DOHH2 (cell line): ENCODE data around the gene PSMB5.

ENCODE experiments used
- H3F3A ChIP-seq: fragments of 200-600 bp; sonication (generic), shearing (Covaris generic); 2 replicates; pipeline ENCODE4 v1.6.0; 2016; ENCODE audit warnings: antibody characterized with exemption, mild to moderate bottlenecking; ENCODE audit not compliant: control insufficient read depth, insufficient read depth
- H3K27ac ChIP-seq: fragments of 200-600 bp; sonication (generic); 2 replicates; pipeline ENCODE4 v1.5.1; 2014; ENCODE audit warnings: low read depth, mild to moderate bottlenecking, low read length, moderate library complexity
- H3K27me3 ChIP-seq: fragments of 200-600 bp; sonication (generic); 2 replicates; pipeline ENCODE4 v1.6.1; 2014; ENCODE audit warnings: mild to moderate bottlenecking, low read length, mixed read lengths; ENCODE audit not compliant: control insufficient read depth
- H3K36me3 ChIP-seq: fragments of 200-600 bp; sonication (generic); 2 replicates; pipeline ENCODE4 v1.6.1; 2014; ENCODE audit warnings: mild to moderate bottlenecking, low read length, moderate library complexity, mixed read lengths; ENCODE audit not compliant: control insufficient read depth
- H3K4me1 ChIP-seq: fragments of 200-600 bp; sonication (generic); 2 replicates; pipeline ENCODE4 v1.6.1; 2014; ENCODE audit warnings: mild to moderate bottlenecking, low read length, mixed read lengths; ENCODE audit not compliant: control insufficient read depth
- H3K4me2 ChIP-seq: fragments of 200-600 bp; sonication (generic); 2 replicates; pipeline ENCODE4 v1.6.0; 2014; ENCODE audit warnings: mild to moderate bottlenecking, low read length, moderate library complexity
- H3K4me3 ChIP-seq: fragments of 200-600 bp; sonication (generic); 2 replicates; pipeline ENCODE4 v1.5.1; 2014; ENCODE audit warnings: mild to moderate bottlenecking, low read length, mixed read lengths
- H3K79me2 ChIP-seq: fragments of 200-600 bp; sonication (generic); 2 replicates; pipeline ENCODE4 v1.6.1; 2014; ENCODE audit warnings: mild to moderate bottlenecking, low read length, mixed read lengths; ENCODE audit not compliant: control insufficient read depth
- H3K9me2 ChIP-seq: fragments of 200-600 bp; sonication (generic); replicated peaks from 2 replicates; pipeline ENCODE4 v1.6.1; 2014; ENCODE audit warnings: mild to moderate bottlenecking, low read length, mixed read lengths; ENCODE audit not compliant: control insufficient read depth
- H3K9me3 ChIP-seq: fragments of 200-600 bp; sonication (generic); 2 replicates; pipeline ENCODE4 v1.6.1; 2014; ENCODE audit warnings: antibody characterized with exemption, low read length, mixed read lengths; ENCODE audit not compliant: control insufficient read depth, insufficient read depth
- H4K20me1 ChIP-seq: fragments of 200-600 bp; sonication (generic); 2 replicates; pipeline ENCODE4 v1.6.0; 2014; ENCODE audit warnings: low read depth, mild to moderate bottlenecking, antibody characterized with exemption, low read length, moderate library complexity; ENCODE audit not compliant: control insufficient read depth, insufficient read depth
- CTCF ChIP-seq: fragments of 200-600 bp; sonication (generic); IDR thresholded peaks from one replicate; pipeline ENCODE4 v1.5.1; 2014; ENCODE audit warnings: antibody characterized with exemption, mild to moderate bottlenecking, low read depth, low read length; ENCODE audit not compliant: poor library complexity, severe bottlenecking
- EZH2phosphoT487 ChIP-seq: fragments of 200-600 bp; sonication (generic); IDR thresholded peaks from 2 replicates; pipeline ENCODE4 v1.6.1; 2017; ENCODE audit warnings: borderline replicate concordance, mild to moderate bottlenecking, antibody characterized with exemption, low read length, moderate library complexity, mixed read lengths

PSMB5 gene

GRCh38 chr14:22985894-22986507 is 48.7 kb downstream of the PSMB5 start:
- Histone ChIP-seq H3K36me3 (peaks cover 27% of the 10 kb centered on the region), H3K4me2 (no peak overlapping the region), H3K4me3 (no peak overlapping the region), H3K27ac (no peak overlapping the region), H3F3A (peaks cover 3% of the 10 kb centered on the region), H3K9me2 (no peaks in the 10 kb centered on the region), H3K27me3 (peaks cover 3% of the 10 kb centered on the region; the same call in 1 of the 2 replicates), H4K20me1 (no peaks in the 10 kb centered on the region), H3K79me2 (no peaks in the 10 kb centered on the region), H3K4me1 (peaks cover 27% of the 10 kb centered on the region), H3K9me3 (no peaks in the 10 kb centered on the region)
- TF ChIP-seq EZH2phosphoT487 (no peak), CTCF (no peak)

DNA sequence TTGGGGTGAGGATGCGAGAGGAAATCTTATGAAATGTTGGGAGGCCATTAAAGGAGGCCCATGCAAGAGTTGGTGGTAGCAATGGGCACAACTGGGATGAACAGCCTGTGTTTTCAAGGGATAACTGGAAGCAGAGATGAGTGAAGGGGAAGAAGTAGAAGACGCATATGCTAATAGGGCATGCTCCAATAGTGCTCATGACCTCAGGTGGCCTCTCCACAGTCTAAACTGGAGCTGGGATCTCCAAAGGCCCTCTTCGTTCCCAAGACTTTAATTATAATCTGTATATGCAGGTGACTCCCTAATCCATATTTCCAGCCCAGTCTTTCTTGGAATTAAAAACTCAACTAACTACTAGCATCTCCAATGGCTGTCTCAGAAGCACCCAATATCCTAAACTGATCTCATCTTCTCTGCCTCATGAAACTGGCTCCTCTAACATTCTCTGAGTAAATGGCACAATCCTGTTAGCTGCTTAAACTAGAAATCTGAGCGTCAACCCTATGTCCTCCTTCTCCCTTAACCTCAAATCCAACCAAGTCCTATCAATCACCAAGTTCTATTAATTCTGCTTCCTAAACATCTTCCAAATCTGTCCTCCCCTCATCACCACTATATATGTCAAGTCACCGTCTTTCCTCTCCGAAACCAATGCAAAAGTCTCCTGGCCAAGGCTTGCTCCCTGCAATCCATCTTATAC is 49.6 kb downstream of the PSMB5 start:
- Histone ChIP-seq H3K36me3 (peaks cover 27% of the 10 kb centered on the region), H3K79me2 (no peaks in the 10 kb centered on the region), H3K27me3 (peaks cover 3% of the 10 kb centered on the region; the same call in 1 of the 2 replicates), H3K9me2 (no peaks in the 10 kb centered on the region), H3K4me1 (peaks cover 32% of the 10 kb centered on the region), H3K4me3 (no peak overlapping the region), H4K20me1 (no peaks in the 10 kb centered on the region), H3K27ac (no peak overlapping the region), H3K9me3 (no peaks in the 10 kb centered on the region), H3F3A (peaks cover 5% of the 10 kb centered on the region), H3K4me2 (no peak overlapping the region)
- TF ChIP-seq CTCF (no peak), EZH2phosphoT487 (no peak)

- no peak within 1 kb of the TSS for H3K27ac ChIP-seq
- peaks cover 3% of the 10 kb centered on the region; the same call in 1 of the 2 replicates for H3K27me3 ChIP-seq
- no peak for TF ChIP-seq CTCF
- TF ChIP-seq EZH2phosphoT487 = no peak
- H3K4me1 ChIP-seq = peaks cover 56% of the 10 kb centered on the region
- H3K9me3 ChIP-seq = no peaks in the 10 kb centered on the region
- peaks cover 19% of the 10 kb centered on the region for H3K36me3 ChIP-seq
- peaks cover 9% of the 10 kb centered on the region for H3F3A ChIP-seq
- H3K4me3 ChIP-seq = peak within 1 kb of the TSS; percentile 71
- no peaks in the 10 kb centered on the region for H4K20me1 ChIP-seq
- H3K4me2 ChIP-seq = peak within 1 kb of the TSS; percentile 67
- no peaks in the 10 kb centered on the region for H3K9me2 ChIP-seq
- H3K79me2 ChIP-seq = no peaks in the 10 kb centered on the region
These were observed 52.0 kb downstream of the PSMB5 start, which contains the start of gene AJUBA for GRCh38 chr14:22982477-22983245. Gene AJUBA, minus strand, starts transcription at chr14:22982551. Its CDS starts 285 bp downstream, at chr14:22982266.
